H9 (cell line): ENCODE results near the gene ZNF44. TPM values are rescaled to one million over a fixed set of nuclear protein-coding genes. Genes with fewer than 3 reads are reported as not detected.

Experiments
- DNase-seq: peaks from one replicate; pipeline ENCODE4 v3.0.0-alpha.2; 2017
- H2AFZ ChIP-seq: one replicate; pipeline ENCODE4 v1.6.1; 2013; ENCODE audit warnings: mild to moderate bottlenecking, low read length, control low read depth, moderate library complexity
- H2AK5ac ChIP-seq: 2 replicates; pipeline ENCODE4 v1.6.1; 2013; ENCODE audit warnings: low read length, control low read depth, mixed read lengths; ENCODE audit not compliant: insufficient read length
- H2BK120ac ChIP-seq: one replicate; pipeline ENCODE4 v1.6.1; 2013; ENCODE audit warnings: low read depth, mild to moderate bottlenecking, low read length, control low read depth, inconsistent platforms; ENCODE audit not compliant: poor library complexity, severe bottlenecking
- H2BK12ac ChIP-seq: 2 replicates; pipeline ENCODE4 v1.6.1; 2013; ENCODE audit warnings: low read length, control low read depth, mixed read lengths, low read depth; ENCODE audit not compliant: insufficient read length
- H2BK15ac ChIP-seq: 2 replicates; pipeline ENCODE4 v1.6.1; 2013; ENCODE audit warnings: low read depth, low read length, control low read depth
- H2BK20ac ChIP-seq: one replicate; pipeline ENCODE4 v1.6.1; 2013; ENCODE audit warnings: low read depth, mild to moderate bottlenecking, low read length, control low read depth, inconsistent platforms; ENCODE audit not compliant: poor library complexity, severe bottlenecking
- H2BK5ac ChIP-seq: 2 replicates; pipeline ENCODE4 v1.6.1; 2013; ENCODE audit warnings: low read length, control low read depth, mixed read lengths; ENCODE audit not compliant: insufficient read length
- H3K14ac ChIP-seq: 2 replicates; pipeline ENCODE4 v1.6.1; 2013; ENCODE audit warnings: low read length, control low read depth; ENCODE audit not compliant: insufficient read depth
- H3K18ac ChIP-seq: 2 replicates; pipeline ENCODE4 v1.6.1; 2013; ENCODE audit warnings: low read depth, mild to moderate bottlenecking, mixed read lengths, low read length, control low read depth; ENCODE audit not compliant: insufficient read length
- H3K23ac ChIP-seq: 2 replicates; pipeline ENCODE4 v1.6.1; 2013; ENCODE audit warnings: low read length, control low read depth, mixed read lengths, low read depth; ENCODE audit not compliant: insufficient read length
- H3K23me2 ChIP-seq: 2 replicates; pipeline ENCODE4 v1.6.1; 2013; ENCODE audit warnings: low read depth, mild to moderate bottlenecking, mixed read lengths, low read length, control low read depth; ENCODE audit not compliant: insufficient read length, poor library complexity, severe bottlenecking
- H3K27ac ChIP-seq: 2 replicates; pipeline ENCODE4 v1.5.1; 2013; ENCODE audit warnings: low read length, control low read depth, mixed read lengths, low read depth; ENCODE audit not compliant: insufficient read length
- H3K27me3 ChIP-seq: 2 replicates; pipeline ENCODE4 v1.6.1; 2013; ENCODE audit warnings: low read length, control low read depth, inconsistent platforms; ENCODE audit not compliant: insufficient read depth
- H3K4ac ChIP-seq: 2 replicates; pipeline ENCODE4 v1.6.1; 2013; ENCODE audit warnings: low read depth, mild to moderate bottlenecking, control low read depth, inconsistent platforms, low read length, moderate library complexity
- H3K4me1 ChIP-seq: 2 replicates; pipeline ENCODE4 v1.6.1; 2013; ENCODE audit warnings: low read length, control low read depth, inconsistent platforms; ENCODE audit not compliant: insufficient read depth
- H3K4me2 ChIP-seq: 2 replicates; pipeline ENCODE4 v1.6.1; 2013; ENCODE audit warnings: low read length, control low read depth, mixed read lengths; ENCODE audit not compliant: insufficient read length, insufficient read depth
- H3K56ac ChIP-seq: 2 replicates; pipeline ENCODE4 v1.6.1; 2013; ENCODE audit warnings: low read depth, mild to moderate bottlenecking, mixed read lengths, low read length, control low read depth; ENCODE audit not compliant: insufficient read length
- H3K79me1 ChIP-seq: 2 replicates; pipeline ENCODE4 v1.6.1; 2013; ENCODE audit warnings: low read depth, mild to moderate bottlenecking, moderate library complexity, low read length, control low read depth, inconsistent platforms; ENCODE audit not compliant: insufficient read depth, poor library complexity, severe bottlenecking
- H3K79me2 ChIP-seq: 2 replicates; pipeline ENCODE4 v1.6.1; 2013; ENCODE audit warnings: low read length, control low read depth, inconsistent platforms; ENCODE audit not compliant: insufficient read depth
- H3K9ac ChIP-seq: 2 replicates; pipeline ENCODE4 v1.6.1; 2013; ENCODE audit warnings: low read length, control low read depth, mixed read lengths; ENCODE audit not compliant: insufficient read length; ENCODE audit errors: extremely low read depth
- H3K9me3 ChIP-seq: one replicate; pipeline ENCODE4 v1.6.1; 2013; ENCODE audit warnings: low read depth, low read length, inconsistent platforms; ENCODE audit not compliant: control insufficient read depth
- H3T11ph ChIP-seq: one replicate; pipeline ENCODE4 v1.6.1; 2013; ENCODE audit warnings: mild to moderate bottlenecking, low read length, control low read depth, inconsistent platforms
- H4K20me1 ChIP-seq: one replicate; pipeline ENCODE4 v1.6.1; 2013; ENCODE audit not compliant: control insufficient read depth, insufficient read length, insufficient read depth
- H4K5ac ChIP-seq: 2 replicates; pipeline ENCODE4 v1.6.1; 2013; ENCODE audit warnings: low read depth, mild to moderate bottlenecking, mixed read lengths, low read length, control low read depth; ENCODE audit not compliant: insufficient read length
- H4K8ac ChIP-seq: replicated peaks from 2 replicates; pipeline ENCODE4 v1.6.1; 2013; ENCODE audit warnings: low read length, control low read depth, mixed read lengths, low read depth; ENCODE audit not compliant: insufficient read length
- H4K91ac ChIP-seq: 2 replicates; pipeline ENCODE4 v1.6.1; 2013; ENCODE audit warnings: low read depth, mild to moderate bottlenecking, moderate library complexity, mixed read lengths, low read length, control low read depth; ENCODE audit not compliant: insufficient read length
- H3K27ac Mint-ChIP-seq, 3 experiments: 2 replicates in 2 of 3; 3 replicates in 1 of 3; pipeline ENCODE4 v1.8.0; 2020 to 2021; ENCODE audit warnings: mixed read lengths in 3 of 3, mild to moderate bottlenecking in 1 of 3, moderate library complexity in 1 of 3
- H3K27me3 Mint-ChIP-seq: 2 replicates; pipeline ENCODE4 v1.8.0; 2021; ENCODE audit warnings: low read depth, mild to moderate bottlenecking, moderate library complexity, mixed read lengths
- H3K36me3 Mint-ChIP-seq, 3 experiments: 2 replicates in 2 of 3; 3 replicates in 1 of 3; pipeline ENCODE4 v1.8.0; 2020 to 2021; ENCODE audit warnings: low read depth in 3 of 3, mixed read lengths in 3 of 3; ENCODE audit not compliant: insufficient read depth in 1 of 3
- H3K4me1 Mint-ChIP-seq, 2 experiments: 2 replicates each; pipeline ENCODE4 v1.8.0; 2020; ENCODE audit warnings: mixed read lengths in 2 of 2
- H3K4me3 Mint-ChIP-seq, 2 experiments: 2 replicates in 1 of 2; 3 replicates in 1 of 2; pipeline ENCODE4 v1.8.0; 2020 to 2021; ENCODE audit warnings: mild to moderate bottlenecking in 2 of 2, mixed read lengths in 2 of 2, moderate library complexity in 1 of 2
- H3K9me3 Mint-ChIP-seq, 2 experiments: 2 replicates in 1 of 2; 3 replicates in 1 of 2; pipeline ENCODE4 v1.8.0; 2020; ENCODE audit warnings: mild to moderate bottlenecking in 2 of 2, mixed read lengths in 2 of 2, moderate library complexity in 1 of 2
- CTCF ChIP-seq: fragments of 200-600 bp; sonication (generic); conservative IDR thresholded peaks from 3 replicates; pipeline ENCODE4 v1.8.0; 2021; ENCODE audit warnings: antibody characterized with exemption, mild to moderate bottlenecking
- WGBS: extraction: QIAGEN DNeasy Blood & Tissue Kit; methylation state at CpG from one replicate; pipeline ENCODE4 v1.1.7; 2013; ENCODE audit warnings: missing lambda C conversion rate, low lambda C conversion rate, mixed read lengths; ENCODE audit not compliant: insufficient read length; ENCODE audit errors: extremely low coverage; 5-methylcytosine and 5-hydroxymethylcytosine counted together
- total RNA-seq: library from RNA; stranded (reverse); gene quantifications from 2 replicates; pipeline ENCODE4 v1.2.1, GENCODE V29; 2021

Gene ZNF44
- total RNA-seq, 1 experiment from 2014 or later = 6.9 TPM

GRCh38 chr19:12295191-12295590 is 508 bp upstream of the ZNF44 start:
- H3K14ac ChIP-seq = 0 out of 2 replicates have a peak overlapping the region, but pooled peaks have one; percentile 59
- no peak overlapping the region for H3T11ph ChIP-seq
- no peak for TF ChIP-seq CTCF
- no peak overlapping the region for H3K9ac ChIP-seq
- H3K4me3 Mint-ChIP-seq = peak overlapping the region; percentile 92 to 99
- H4K20me1 ChIP-seq = no peaks in the 10 kb centered on the region
- no peak overlapping the region for H4K5ac ChIP-seq
- no peak overlapping the region for H3K27ac ChIP-seq
- no peaks in the 10 kb centered on the region for H3K9me3 ChIP-seq
- H4K91ac ChIP-seq = no peak overlapping the region
- H3K79me2 ChIP-seq = no peaks in the 10 kb centered on the region; the same call in 1 of the 2 replicates
- H2BK15ac ChIP-seq = no peak overlapping the region
- no peak overlapping the region for H2BK120ac ChIP-seq
- H3K4ac ChIP-seq = no peak overlapping the region
- H2AK5ac ChIP-seq = no peak overlapping the region
- H3K56ac ChIP-seq = no peak overlapping the region
- WGBS = no CpG with 5 or more reads among the region's 11 CpGs
- H3K27me3 ChIP-seq = no peaks in the 10 kb centered on the region
- H2AFZ ChIP-seq = no peak overlapping the region
- peaks cover 9 to 16% of the 10 kb centered on the region in 2 experiments for H3K4me1 Mint-ChIP-seq
- H2BK5ac ChIP-seq = no peak overlapping the region
- H4K8ac ChIP-seq = no peak overlapping the region
- peaks cover 4 to 13% (median 6%) of the 10 kb centered on the region in 3 experiments for H3K36me3 Mint-ChIP-seq
- peak overlapping the region; percentile 74 for H3K18ac ChIP-seq
- H2BK12ac ChIP-seq = no peak overlapping the region
- no peaks in the 10 kb centered on the region for H3K79me1 ChIP-seq
- no peak overlapping the region for H3K23ac ChIP-seq
- no peak for DNase-seq
- H3K9me3 Mint-ChIP-seq = peaks cover 16 to 21% of the 10 kb centered on the region in 2 experiments
- H3K4me1 ChIP-seq = no peaks in the 10 kb centered on the region
- H2BK20ac ChIP-seq = no peak overlapping the region
- peak overlapping the region; percentile 43 for H3K4me2 ChIP-seq
- H3K23me2 ChIP-seq = peaks cover 10% of the 10 kb centered on the region
- H3K27me3 Mint-ChIP-seq = no peaks in the 10 kb centered on the region
- peak overlapping the region; percentile 87 to 97 (median 90); a peak in 4 of 7 replicates for H3K27ac Mint-ChIP-seq
